Loucy (cell line): Measurements from ENCODE around the gene COPS6.

ENCODE experiments used
- CTCF ChIP-seq: fragments of 200-600 bp; sonication (generic); conservative IDR thresholded peaks from 2 replicates; pipeline ENCODE4 v1.5.1; 2014; ENCODE audit warnings: mild to moderate bottlenecking, antibody characterized with exemption, low read length
- EZH2phosphoT487 ChIP-seq: fragments of 200-600 bp; IDR thresholded peaks from 2 replicates; pipeline ENCODE4 v1.6.1; 2018; ENCODE audit warnings: antibody characterized with exemption, mild to moderate bottlenecking, moderate library complexity, borderline replicate concordance

GRCh38 chr7:100093498-100093897 lies 4.7 kb downstream of the COPS6 start:
- TF ChIP-seq CTCF (no peak), EZH2phosphoT487 (no peak)
